Liver (tissue), 3 donors: ENCODE measurements around the gene GALNT10.

Experiments
- CTCF ChIP-seq: fragments of 150-350 bp; IDR thresholded peaks from 2 replicates; pipeline ENCODE4 v1.5.1; 2017; ENCODE audit warnings: improper control_type of control experiment, low read depth, low read length; ENCODE audit not compliant: missing input control
- GABPA ChIP-seq, 2 donors: IDR thresholded peaks in 1 of 2; conservative IDR thresholded peaks in 1 of 2; 2 replicates each; pipeline ENCODE4 v1.6.1; 2016; ENCODE audit warnings: antibody characterized with exemption in 2 of 2, mild to moderate bottlenecking in 1 of 2, moderate library complexity in 1 of 2
- HNF4G ChIP-seq: IDR thresholded peaks from 2 replicates; pipeline ENCODE4 v1.6.1; 2016; ENCODE audit warnings: antibody characterized with exemption
- NR2F2 ChIP-seq: IDR thresholded peaks from 2 replicates; pipeline ENCODE4 v1.6.1; 2016; ENCODE audit warnings: antibody characterized with exemption
- RAD21 ChIP-seq, 2 donors: IDR thresholded peaks; 2 replicates each; pipeline ENCODE4 v1.6.1; 2016; ENCODE audit warnings: antibody characterized with exemption in 2 of 2, mild to moderate bottlenecking in 2 of 2
- REST ChIP-seq: IDR thresholded peaks from 2 replicates; pipeline ENCODE4 v1.6.1; 2016; ENCODE audit warnings: antibody characterized with exemption, mild to moderate bottlenecking
- TAF1 ChIP-seq: conservative IDR thresholded peaks from 2 replicates; pipeline ENCODE4 v1.6.1; 2016; ENCODE audit warnings: antibody characterized with exemption, mild to moderate bottlenecking
- YY1 ChIP-seq: IDR thresholded peaks from 2 replicates; pipeline ENCODE4 v1.6.1; 2016; ENCODE audit warnings: antibody characterized with exemption, mild to moderate bottlenecking
- donor health status: healthy.
- donor health status: healthy.

GRCh38 chr5:154456540-154456939, 266.0 kb downstream of the GALNT10 start:
- TF ChIP-seq CTCF = no peak
- TF ChIP-seq RAD21 (IDR thresholded peaks at IDR 0.05) = no peak
- TF ChIP-seq REST = no peak
- no peak for TF ChIP-seq TAF1
- no peak for TF ChIP-seq GABPA (IDR thresholded peaks at IDR 0.05 in 1 of 2, conservative IDR thresholded peaks at IDR 0.05 in 1 of 2)
- no peak for TF ChIP-seq NR2F2
- no peak for TF ChIP-seq HNF4G
- no peak for TF ChIP-seq YY1
